Measurements from ENCODE around the gene NIF3L1.

Gene NIF3L1

DNA sequence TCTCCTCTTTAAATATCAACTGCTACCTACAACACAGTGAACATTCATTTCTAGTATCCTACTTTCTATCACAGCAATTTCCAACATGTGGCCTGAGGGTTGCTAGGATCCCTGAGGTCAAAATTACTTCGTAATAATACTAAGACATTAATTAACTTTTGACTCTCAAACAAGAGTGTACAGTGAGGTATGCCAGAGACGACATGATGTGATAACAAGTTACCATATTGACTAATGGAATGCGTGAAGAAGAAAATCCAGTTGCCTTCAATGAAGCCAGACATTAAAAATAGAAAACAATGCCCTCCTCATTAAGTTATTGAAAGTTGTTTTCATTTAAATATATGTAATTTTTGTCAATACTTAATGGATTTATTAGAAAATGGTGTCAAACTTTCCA lies 61.2 kb downstream of the NIF3L1 start:
- Histone ChIP-seq H3K27ac (ENCODE audit: low read depth, low read length) (no peak overlapping the region), H3K4me3 (ENCODE audit: low read length) (no peak overlapping the region), H3K9ac (ENCODE audit: low read length) (no peak overlapping the region), H3K27me3 (ENCODE audit: control insufficient read depth, insufficient read depth, low read length) (no peaks in the 10 kb centered on the region), H3K36me3 (ENCODE audit: control insufficient read depth, insufficient read depth, low read length) (peaks cover 10% of the 10 kb centered on the region), H3K4me1 (ENCODE audit: control insufficient read depth, insufficient read depth, low read length) (no peaks in the 10 kb centered on the region)

All from rectal smooth muscle tissue (tissue), 1 donor.